COLO829 (cell line): ENCODE results near the gene CLMP.

Source experiments
- DNase-seq: peaks from one replicate; pipeline ENCODE4 v3.0.0; 2012; ENCODE audit warnings: low spot score

The CLMP gene

GRCh38 chr11:123195188-123196059, at the start of gene CLMP:
Gene CLMP (minus strand): TSS chr11:123195248. CDS start chr11:123194940, 308 bp downstream.
- no peak for DNase-seq

GRCh38 chr11:123241874-123242543, 47.0 kb upstream of the CLMP start:
- no peak for DNase-seq

- DNase-seq: no peak
Measured at GRCh38 chr11:123241294-123241693, 46.2 kb upstream of the CLMP start.

- no peak for DNase-seq
Measured at GRCh38 chr11:123239191-123240150, 44.4 kb upstream of the CLMP start.

- DNase-seq: no peak
Measured at GRCh38 chr11:123238297-123238696, 43.2 kb upstream of the CLMP start.

GRCh38 chr11:123236879-123237278, 41.8 kb upstream of the CLMP start:
- no peak for DNase-seq

GRCh38 chr11:123235656-123236261, 40.7 kb upstream of the CLMP start:
- DNase-seq: no peak

GRCh38 chr11:123235117-123235655, 40.1 kb upstream of the CLMP start:
- DNase-seq: peak; percentile 20

GRCh38 chr11:123233975-123234334, 38.9 kb upstream of the CLMP start:
- DNase-seq: no peak

GRCh38 chr11:123233280-123233974, 38.4 kb upstream of the CLMP start:
- no peak for DNase-seq

- DNase-seq: no peak
Measured at GRCh38 chr11:123231777-123232176, 36.7 kb upstream of the CLMP start.

- DNase-seq: no peak
Measured at GRCh38 chr11:123231256-123231655, 36.2 kb upstream of the CLMP start.

- no peak for DNase-seq
Measured at GRCh38 chr11:123230346-123230745, 35.3 kb upstream of the CLMP start.

GRCh38 chr11:123228496-123229163, 33.6 kb upstream of the CLMP start:
- DNase-seq: no peak

GRCh38 chr11:123227763-123228495, 32.9 kb upstream of the CLMP start:
- DNase-seq: no peak

- DNase-seq: no peak
Measured at GRCh38 chr11:123221584-123221983, 26.5 kb upstream of the CLMP start.

- no peak for DNase-seq
Measured at GRCh38 chr11:123221096-123221561, 26.1 kb upstream of the CLMP start.

- no peak for DNase-seq
Measured at GRCh38 chr11:123219066-123219690, 24.1 kb upstream of the CLMP start.

GRCh38 chr11:123218451-123218850, 23.4 kb upstream of the CLMP start:
- no peak for DNase-seq
